CD4-positive, alpha-beta T cell treated with Interleukin-4 for 1 hour (primary cell): ENCODE data around the gene SCFD2.
"Not testable (repeated sequence)": the region's sequence is repeated elsewhere in the genome, so short reads cannot be mapped to it uniquely, and the experiment has no call there.

Experiments used
- DNase-seq, 2 donors: peaks; one replicate each; pipeline ENCODE4 v3.0.0-alpha.2; 2020 to 2022

The SCFD2 gene

DNA sequence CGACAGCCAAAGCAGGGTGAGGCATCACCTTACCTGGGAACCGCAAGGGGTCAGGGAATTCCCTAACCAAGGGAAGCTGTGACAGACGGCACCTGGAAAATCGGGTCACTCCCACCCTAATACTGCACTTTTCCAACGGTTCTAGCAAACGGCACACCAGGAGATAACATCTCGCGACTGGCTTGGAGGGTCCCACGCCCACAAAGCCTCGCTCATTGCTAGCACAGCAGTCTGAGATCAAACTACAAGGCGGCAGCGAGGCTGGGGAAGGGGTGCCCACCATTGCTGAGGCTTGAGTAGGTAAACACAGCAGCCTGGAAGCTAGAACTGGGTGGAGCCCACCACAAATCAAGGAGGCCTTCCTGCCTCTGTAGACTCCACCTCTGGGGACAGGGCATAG is 25.7 kb downstream of the SCFD2 start:
- not testable (repeated sequence) for DNase-seq

DNA sequence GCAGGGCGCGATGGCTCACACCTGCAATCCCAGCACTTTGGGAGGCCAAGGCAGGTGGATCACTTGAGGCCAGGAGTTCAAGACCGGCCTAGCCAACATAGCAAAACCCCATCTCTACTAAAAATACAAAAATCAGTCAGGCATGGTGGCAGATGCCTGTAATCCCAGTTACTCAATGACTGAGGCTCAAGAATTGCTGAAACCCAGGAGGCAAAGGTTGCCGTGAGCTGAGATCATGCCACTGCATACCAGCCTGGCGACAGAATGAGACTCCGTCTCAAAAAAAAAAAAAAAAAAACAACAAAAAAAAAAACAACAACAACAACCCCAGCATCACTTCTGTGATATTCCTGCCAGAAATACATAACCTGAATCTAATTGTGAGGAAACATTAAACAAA is 30.9 kb downstream of the SCFD2 start:
- DNase-seq, result not testable (repeated sequence)

DNA sequence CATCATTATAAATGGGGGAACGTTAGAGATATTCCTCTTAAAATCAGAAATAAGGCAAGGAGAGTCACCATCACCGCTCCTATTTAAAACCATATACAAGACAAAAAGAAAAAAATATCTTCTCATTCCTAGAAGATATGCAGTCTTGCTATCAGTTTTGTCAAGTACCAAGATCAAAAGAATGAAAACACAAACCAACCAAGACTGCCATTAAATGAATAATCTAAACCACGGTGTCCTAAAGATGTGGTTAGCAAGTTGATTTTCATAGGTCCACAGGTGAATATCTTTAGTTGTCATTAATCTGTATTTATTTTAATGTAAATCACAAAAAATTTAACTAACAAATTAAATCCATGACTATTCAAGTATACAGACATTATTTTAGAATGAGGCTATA is 39.3 kb downstream of the SCFD2 start:
- DNase-seq, result no peak

DNA sequence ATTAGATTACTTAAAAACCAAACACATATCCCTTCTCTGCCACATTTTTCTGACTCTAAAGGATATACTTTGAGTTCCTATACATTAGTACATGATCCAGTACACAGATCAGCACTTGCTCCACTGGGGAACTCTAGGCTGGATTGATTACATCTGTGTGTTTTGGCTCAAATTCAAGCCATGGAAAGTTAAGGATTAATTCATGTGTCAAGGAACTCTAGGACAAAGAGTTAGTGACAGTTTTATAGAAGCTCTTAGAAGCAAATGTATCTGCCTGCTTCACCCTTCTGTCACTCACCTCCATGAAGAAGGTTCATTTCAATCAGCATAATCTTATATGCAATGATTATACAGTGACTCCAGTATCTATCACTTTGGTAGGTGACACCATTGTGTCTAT is 43.2 kb downstream of the SCFD2 start:
- DNase-seq, result no peak

DNA sequence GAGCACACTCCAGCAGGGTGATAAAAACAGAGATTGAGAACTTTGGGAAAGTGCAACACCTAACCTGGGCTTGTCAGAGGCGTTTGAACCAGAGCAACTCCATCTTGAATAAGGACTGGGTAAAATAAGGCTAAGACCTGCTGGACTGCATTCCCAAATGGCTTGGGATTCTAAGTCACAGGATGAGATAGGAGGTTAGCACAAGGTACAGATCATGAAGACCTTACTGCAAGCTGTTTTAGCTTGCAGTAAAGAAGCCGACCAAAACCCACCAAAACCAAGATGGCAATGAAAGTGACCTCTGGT is 43.9 kb downstream of the SCFD2 start:
- DNase-seq, result no peak

DNA sequence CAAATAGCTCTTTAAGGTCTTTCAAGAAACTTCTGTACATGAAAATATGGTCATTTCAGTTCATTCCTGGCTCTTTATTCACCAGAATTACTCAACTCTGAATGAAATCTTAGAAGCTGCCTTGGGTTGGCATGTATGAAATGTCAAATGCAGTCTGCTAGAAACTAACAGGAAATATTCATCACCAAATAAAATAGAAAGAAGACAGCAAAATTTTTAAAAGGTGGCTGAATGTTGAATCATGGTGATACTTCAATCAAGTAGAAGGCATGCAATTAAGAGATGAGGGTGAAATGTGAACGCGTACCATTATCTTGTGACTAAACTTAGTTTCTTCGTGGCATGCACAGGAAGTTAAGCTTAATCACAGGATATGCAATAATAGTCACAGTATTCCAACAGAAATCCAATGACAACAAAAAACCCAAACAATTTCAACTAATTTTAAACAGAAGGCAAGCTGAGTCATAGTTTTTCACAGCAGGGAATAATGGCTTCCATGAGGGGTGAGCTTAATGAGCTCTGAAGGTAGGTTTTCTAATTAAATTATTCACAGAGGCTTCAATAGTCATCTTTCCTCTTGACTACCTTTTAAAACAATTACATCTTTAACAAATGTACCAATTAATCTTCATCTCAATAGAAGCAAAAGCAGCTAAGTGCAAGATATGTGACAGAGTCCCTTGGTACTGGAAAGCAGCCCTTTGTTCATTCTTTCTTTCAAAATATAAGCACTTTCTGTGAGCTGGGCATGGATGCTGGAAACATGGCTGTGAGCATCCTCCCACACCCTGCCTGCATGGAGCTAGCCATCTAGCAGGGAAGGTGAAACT is 44.5 kb downstream of the SCFD2 start:
- DNase-seq, result no peak

DNA sequence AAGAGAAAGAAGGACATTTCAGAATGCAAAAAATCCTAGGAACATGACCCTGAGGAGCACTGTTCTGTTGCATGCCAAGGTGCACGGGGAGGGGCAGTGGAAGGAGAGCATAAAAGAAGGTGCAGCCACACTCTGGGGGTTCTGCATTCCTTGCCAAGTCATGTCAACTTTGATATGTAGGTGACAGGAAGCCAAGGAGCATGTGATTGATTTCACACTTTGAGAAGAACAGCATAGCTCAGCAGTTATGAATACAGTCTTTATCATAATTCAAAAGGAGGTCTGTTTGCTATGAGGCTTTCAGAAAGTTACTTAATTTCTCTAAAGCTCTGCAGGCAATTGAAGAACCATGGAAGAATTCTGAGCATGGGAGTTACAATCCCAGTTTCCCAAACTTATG is 50.6 kb downstream of the SCFD2 start:
- DNase-seq, result no peak

DNA sequence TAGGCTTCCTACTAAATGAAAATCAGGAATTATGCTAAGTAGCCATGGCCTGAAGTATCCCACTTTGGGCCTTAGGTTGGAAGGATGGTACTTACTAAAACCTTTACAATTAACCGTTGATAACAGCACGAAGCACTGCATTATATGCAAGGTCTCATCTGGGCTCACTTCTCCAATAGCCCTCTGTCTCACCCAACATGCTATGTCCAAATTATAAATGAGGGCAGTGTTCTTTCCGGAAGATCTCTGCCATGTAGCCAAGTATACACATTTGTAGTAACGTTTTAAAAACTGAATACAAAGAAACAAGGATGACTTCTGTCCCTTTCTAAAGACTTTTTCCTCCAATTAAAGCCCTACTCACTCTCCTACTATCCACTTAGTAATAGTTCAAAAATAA is 51.6 kb downstream of the SCFD2 start:
- DNase-seq, result no peak

DNA sequence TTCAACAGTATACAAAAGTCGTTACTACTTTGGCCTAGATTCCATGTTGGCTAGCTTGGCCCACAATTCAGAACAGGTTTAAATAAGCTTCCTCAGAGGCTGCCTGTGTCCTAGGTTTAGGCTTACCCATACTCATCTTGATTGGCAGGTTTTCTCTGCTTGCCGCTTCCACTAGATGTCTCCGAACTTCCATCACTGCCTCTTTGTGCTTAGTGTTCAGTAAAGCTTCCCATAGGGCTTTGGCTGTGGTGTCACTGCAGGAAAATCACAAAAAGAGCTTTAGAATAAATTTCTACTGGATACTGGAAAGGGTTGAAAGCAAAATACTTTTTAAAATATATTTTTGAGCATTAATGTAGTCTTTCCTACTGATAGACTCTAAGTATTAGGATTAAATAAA is 52.4 kb downstream of the SCFD2 start:
- DNase-seq, result no peak

DNA sequence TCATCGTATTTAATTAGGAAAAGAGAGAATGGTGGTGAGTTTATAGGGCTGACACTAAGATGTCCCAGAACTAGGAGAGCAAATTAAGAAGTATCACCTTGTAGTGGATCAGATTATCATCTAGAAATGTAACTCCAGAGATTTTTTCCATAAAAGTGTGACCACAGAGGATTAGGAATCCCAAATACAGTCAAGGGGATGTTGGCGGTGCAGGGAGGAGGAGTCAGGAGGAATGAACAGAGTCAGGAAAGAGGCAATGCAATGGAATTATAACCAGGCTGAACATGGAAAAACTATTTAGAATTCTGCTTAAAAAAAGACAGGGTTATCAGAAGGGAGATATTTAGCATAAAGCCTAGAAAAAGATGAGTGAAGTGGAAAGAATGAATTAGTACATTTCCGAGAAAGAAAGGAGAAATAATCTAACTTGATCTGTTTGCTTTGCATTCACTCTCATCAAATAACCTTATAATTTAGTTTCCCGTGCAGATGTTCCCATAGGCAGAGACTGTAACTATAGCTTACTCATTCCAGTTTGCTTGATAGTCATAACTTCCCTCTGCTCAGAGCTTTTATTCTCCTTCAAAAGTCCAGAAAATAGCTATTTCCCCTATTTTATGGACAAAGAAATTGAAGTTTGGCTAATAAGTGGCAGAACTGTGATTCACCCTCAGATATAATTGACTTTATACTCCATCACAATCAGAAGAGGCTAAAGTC is 56.4 kb downstream of the SCFD2 start:
- DNase-seq, result no peak

DNA sequence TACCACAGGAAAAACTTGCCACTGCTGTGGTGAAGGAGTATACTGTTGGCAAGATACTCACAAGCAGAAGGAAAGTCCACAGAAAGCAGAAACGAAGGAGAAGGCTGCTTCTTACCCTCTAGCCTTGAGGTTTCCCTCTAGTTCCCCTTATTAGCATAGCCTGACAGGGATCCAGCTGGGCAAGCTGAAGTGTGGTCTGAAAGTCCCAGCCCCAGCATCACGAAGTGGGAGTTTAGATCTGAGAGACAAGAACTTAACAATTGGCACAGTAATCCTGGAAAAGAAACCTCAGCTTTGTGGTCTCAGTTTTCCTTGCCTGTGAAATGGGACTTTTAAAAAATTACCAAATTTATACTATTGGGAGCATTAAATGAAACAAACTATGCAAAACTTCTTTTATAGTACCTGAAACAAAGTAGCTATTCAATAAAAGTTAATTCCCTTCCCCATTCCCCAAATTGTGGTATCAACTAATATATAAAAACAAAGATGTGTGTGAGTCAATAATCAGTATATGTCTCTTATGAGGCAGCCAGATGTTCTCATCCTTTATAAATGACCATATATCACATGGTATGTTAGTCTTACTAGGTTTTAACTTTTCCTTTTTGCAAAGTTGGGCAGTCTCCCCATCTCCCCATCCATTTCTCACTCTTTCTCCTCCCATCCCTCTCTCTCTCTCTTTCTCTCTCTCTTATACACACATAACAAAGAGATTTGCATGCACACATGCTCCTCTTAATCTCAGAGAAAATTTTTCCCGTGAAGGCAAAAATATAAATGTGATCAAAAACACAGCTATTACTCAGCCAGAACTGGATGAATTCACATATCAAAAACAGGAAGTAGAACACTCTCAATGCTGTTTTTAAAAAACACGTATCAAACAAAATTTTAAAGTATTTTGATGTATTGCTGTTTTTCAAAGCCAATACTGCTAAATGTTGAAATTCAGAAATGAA is 57.8 kb downstream of the SCFD2 start:
- no peak for DNase-seq

DNA sequence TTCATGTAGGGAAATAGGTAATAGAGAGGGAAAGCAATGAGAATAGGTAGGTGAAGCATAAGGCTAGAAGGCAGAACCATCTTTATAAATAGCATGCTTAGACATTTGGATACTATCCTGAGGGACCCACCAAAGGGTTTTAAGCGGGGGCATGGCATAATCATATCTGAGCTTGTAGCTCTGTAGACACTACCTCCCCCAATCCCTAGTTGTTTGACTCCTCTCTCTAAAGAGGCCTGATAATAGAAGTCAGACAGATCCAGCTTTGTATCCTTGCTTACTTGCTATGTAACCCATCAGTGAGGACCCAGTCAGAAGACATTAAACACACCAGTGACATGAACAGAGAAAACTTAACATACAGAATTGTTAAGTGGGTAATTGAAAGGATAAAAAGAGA is 58.7 kb downstream of the SCFD2 start:
- DNase-seq, result no peak

DNA sequence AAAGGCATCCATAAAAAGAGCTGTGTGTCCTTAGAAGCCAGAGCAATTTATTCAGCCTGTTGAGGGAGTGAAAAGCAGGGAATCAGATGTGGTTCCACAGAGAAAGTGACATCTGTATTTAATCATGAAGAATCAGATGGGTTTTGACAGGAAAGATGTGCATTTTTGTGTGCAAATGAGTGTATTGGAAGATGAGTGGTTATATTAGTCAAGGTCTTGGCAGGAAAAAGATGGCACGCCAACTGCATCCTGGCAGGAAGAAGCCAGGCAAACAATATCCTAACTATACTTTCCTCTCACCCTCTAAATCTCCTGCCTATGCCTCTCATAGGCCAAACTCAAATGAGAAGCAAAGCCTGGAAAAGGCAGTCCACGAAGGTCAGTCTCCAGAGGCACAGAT is 59.1 kb downstream of the SCFD2 start:
- DNase-seq, result no peak

DNA sequence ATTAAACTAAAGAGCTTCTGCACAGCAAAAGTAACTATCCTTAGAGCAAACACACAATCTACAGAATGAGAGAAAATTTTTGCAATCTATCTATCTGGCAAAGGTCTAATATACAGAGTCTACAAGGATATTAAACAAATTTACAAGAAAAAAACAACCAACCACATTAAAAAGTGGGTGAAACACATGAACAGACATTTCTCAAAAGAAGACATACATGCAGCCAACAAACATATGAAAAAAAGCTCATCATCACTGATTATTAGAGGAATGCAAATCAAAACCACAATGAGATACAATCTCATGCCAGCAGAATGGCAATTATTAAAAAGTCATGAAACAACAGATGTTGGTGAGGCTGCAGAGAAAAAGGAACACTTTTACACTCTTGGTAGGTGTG is 73.7 kb downstream of the SCFD2 start:
- not testable (repeated sequence) for DNase-seq

DNA sequence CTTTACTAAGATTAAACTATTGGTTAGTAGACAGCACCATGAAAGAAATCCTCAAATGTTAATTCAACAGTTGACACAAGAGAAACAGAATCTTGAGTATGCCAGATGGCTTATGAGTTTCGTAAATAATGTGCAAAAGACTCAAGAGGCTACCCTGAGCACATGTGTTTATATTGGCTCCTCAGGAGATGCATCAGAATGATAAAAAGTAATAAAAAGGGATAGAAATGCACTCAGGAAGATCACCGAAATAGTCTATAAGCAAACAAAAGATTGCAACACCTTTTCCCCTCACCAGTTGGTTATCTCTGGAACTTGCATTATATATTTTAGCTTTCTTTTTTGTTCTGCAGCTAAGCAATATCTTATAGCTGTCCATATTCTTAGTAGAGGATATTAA is 84.4 kb downstream of the SCFD2 start:
- DNase-seq, result no peak

DNA sequence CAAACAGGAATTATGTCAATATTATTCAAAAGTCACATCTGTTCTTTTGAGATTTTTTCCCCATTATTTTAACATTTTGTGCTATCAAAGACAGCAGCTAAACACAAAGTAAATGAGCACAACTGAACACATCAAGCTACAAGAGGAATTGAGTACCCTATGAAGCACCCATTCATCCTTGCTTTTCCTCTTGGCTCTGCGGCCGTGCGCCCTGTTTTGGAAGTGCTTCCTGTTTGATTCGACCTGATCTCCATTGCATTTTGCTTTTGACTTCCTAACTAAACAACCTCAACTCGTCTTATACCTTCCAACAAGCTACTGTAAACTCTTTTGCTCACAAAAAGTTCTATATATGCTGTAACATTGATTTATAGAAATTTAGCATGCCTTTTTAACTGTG is 85.0 kb downstream of the SCFD2 start:
- no peak for DNase-seq

DNA sequence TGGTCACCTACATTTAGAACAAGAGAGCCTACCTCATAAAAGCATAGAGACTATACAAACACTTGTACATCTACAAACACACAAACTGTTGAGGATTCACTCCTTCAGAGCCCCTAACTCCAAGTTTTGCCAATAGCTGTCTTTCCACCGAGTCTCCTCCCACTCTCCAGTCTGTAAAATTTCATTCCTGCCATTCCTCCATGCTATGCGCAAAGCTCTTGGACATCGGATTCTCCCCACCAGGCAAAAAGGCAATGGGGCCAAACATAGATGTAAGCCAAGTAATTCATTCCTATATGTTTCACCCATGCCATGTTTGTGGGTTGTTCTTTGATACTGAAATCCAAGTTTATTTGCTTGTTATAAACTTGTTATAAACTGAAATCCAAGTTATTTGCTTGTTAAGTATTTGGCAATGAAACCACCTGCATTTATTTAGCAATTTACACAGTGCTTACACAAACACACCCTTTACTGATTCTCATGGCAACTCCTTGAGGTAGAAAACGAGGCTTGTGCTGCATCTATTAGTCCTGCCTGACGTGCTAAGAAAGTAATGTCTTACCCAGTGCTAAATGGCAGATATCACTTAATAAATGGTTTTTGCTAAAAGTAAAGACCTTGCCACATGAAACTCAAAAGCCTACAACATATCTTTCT is 91.1 kb downstream of the SCFD2 start:
- DNase-seq, result no peak

DNA sequence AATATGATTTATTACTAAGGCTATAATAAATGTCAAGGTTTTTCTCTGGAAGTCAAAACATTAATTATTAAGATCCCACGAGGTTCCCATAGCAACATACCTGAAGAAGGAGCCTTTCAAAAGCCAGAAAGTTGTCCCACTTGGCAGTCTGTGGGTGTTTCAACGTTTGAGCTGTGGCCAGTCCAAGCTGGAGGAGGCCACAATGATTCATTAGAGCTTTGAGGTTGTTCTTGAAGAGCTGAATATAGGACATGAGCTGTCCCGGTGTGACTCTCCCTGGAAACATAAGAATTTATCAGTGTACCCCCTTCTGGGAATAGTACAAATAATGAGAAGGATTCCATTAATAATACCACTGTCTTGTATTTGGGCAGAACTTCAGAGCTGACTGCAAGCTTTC is 92.1 kb downstream of the SCFD2 start:
- DNase-seq, result no peak

DNA sequence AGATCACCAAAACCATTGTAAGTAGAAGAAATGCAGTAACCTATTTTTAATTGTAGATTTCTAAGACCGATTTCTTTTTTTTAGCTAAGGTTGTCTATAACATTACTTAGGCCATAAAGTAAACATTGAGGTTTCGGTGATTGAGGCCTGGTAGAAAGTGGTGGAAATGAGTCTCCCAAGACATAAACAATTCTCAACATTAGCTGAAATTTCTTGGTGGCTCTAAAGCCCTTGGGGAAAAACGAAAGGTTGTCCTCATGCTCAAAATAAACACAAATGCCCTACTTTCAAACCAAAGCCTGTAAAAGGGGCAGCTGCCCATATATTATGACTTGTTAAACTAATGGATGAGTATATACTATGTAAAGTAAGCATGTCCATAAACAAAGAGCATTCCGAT is 98.8 kb downstream of the SCFD2 start:
- DNase-seq, result no peak

DNA sequence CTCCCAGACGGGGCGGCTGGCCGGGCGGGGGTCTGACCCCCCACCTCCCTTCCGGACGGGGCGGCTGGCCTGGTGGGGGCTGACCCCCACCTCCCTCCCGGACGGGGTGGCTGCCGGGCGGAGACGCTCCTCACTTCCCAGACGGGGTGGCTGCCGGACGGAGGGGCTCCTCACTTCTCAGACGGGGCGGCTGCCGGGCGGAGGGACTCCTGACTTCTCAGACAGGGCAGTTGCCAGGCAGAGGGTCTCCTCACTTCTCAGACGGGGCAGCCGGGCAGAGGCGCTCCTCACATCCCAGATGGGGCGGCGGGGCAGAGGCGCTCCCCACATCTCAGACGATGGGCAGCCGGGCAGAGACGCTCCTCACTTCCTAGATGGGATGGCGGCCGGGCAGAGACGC is 109.9 kb downstream of the SCFD2 start:
- DNase-seq, result not testable (repeated sequence)

DNA sequence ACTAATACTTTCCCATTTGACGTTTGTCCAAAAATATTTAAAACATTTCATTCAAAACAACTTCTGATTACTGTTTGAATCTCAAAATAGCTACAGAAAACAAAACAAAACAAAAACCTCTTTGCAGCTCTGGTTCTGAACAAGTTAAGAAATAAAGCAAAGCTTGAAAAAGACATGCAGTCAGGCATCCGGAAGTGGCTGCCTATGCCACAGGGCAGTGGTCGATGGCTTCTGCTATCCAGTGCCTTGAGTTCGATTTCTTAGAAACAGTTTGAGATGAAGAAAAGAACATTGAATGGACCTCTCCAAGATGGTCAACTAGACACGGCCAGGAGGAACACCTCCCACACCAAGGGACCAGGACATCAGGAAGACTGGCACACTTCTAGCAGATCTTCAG is 125.3 kb downstream of the SCFD2 start:
- no peak for DNase-seq

DNA sequence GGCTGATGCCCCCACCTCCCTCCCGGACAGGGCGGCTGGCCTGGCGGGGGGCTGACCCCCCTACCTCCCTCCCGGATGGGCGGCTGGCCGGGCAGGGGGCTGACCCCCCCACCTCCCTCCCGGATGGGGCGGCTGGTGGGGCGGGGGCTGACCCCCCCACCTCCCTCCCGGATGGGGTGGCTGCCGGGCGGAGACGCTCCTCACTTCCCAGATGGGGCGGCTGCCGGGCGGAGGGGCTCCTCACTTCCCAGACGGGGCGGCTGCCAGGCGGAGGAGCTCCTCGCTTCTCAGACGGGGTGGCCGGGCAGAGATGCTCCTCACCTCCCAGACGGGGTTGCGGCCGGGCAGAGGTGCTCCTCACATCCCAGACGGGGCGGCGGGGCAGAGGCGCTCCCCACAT is 127.5 kb downstream of the SCFD2 start:
- DNase-seq, result not testable (repeated sequence)

DNA sequence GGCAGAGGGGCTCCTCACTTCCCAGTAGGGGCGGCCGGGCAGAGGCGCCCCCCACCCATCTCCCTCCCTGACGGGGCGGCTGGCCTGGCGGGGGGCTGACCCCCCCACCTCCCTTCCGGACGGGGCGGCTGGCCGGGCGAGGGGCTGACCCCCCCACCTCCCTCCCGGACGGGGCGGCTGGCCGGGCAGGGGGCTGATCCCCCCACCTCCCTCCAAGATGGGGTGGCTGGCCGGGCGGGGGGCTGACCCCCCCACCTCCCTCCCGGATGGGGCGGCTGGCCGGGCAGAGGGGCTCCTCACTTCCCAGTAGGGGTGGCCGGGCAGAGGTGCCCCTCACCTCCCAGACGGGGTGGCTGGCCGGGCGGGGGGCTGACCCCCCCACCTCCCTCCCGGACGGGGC is 128.1 kb downstream of the SCFD2 start:
- not testable (repeated sequence) for DNase-seq
